Panc1 (cell line): Measurements from ENCODE around the gene SLCO2A1. TPM values are rescaled to one million over a fixed set of nuclear protein-coding genes. Genes with fewer than 3 reads are reported as not detected.

ENCODE experiments used
- ATAC-seq: fragments of 200-7000 bp; cut with Tn5 transposase; 2 replicates; pipeline ENCODE4 v1.9.1; 2020; ENCODE audit warnings: mild to moderate bottlenecking, moderate library complexity
- BruUV-seq: library from RNA; stranded (reverse); fragments of 400-500 nt; replicated peaks from 2 replicates; lab custom pipeline; 2021; lab: Mats Ljungman, UMichigan
- CTCF ChIA-PET: fragments of 300-600 bp; sonication (Branson Sonifier 250); formaldehyde crosslinking; loops from one replicate; lab custom pipeline; 2022; ENCODE audit warnings: antibody characterized with exemption; lab: Charles Lee
- POLR2A ChIA-PET: fragments of 300-600 bp; sonication (Branson Sonifier 250); formaldehyde crosslinking; loops from one replicate; lab custom pipeline; 2022; ENCODE audit warnings: antibody characterized with exemption; lab: Charles Lee
- DNase-seq: peaks from one replicate; pipeline ENCODE4 v3.0.0-alpha.2; 2010; ENCODE audit warnings: low read depth, low spot score
- H3K27ac ChIP-seq: 2 replicates; pipeline ENCODE4 v1.5.1; 2011; ENCODE audit warnings: mild to moderate bottlenecking, low read length, inconsistent platforms
- H3K27me3 ChIP-seq: fragments of 200-500 bp; sonication (Bioruptor generic); 2 replicates; pipeline ENCODE4 v1.6.0; 2014; ENCODE audit warnings: low read length, inconsistent platforms; ENCODE audit not compliant: control insufficient read depth, insufficient read depth
- H3K36me3 ChIP-seq: fragments of 200-500 bp; sonication (Bioruptor generic); 2 replicates; pipeline ENCODE4 v1.5.1; 2014; ENCODE audit warnings: inconsistent platforms, mild to moderate bottlenecking, low read length, moderate library complexity; ENCODE audit not compliant: control insufficient read depth, insufficient read depth
- H3K4me1 ChIP-seq: 2 replicates; pipeline ENCODE4 v1.5.1; 2011; ENCODE audit warnings: inconsistent platforms, mild to moderate bottlenecking, low read length, moderate library complexity; ENCODE audit not compliant: control insufficient read depth, insufficient read depth
- H3K4me3 ChIP-seq, 2 experiments: 2 replicates each; pipeline ENCODE4 v1.5.1; 2011 to 2012; ENCODE audit warnings: low read depth in 2 of 2, low read length in 2 of 2, mild to moderate bottlenecking in 2 of 2, inconsistent platforms in 1 of 2, moderate library complexity in 1 of 2
- H3K9me3 ChIP-seq: fragments of 200-500 bp; sonication (Bioruptor generic); 2 replicates; pipeline ENCODE4 v1.5.1; 2014; ENCODE audit warnings: low read depth, mild to moderate bottlenecking, inconsistent platforms, low read length, moderate library complexity; ENCODE audit not compliant: control insufficient read depth, insufficient read depth
- CTCF ChIP-seq: fragments of 450-650 bp; IDR thresholded peaks from 2 replicates; pipeline ENCODE4 v1.5.1; 2017; ENCODE audit warnings: mild to moderate bottlenecking
- POLR2AphosphoS5 ChIP-seq: IDR thresholded peaks from 2 replicates; pipeline ENCODE4 v1.6.1; 2012; ENCODE audit warnings: mild to moderate bottlenecking, low read depth, low read length, moderate library complexity
- REST ChIP-seq, 2 experiments: IDR thresholded peaks; 2 replicates each; pipeline ENCODE4 v1.6.1; 2011 to 2012; ENCODE audit warnings: low read depth in 2 of 2, control low read depth in 1 of 2, low read length in 1 of 2, mild to moderate bottlenecking in 1 of 2, moderate library complexity in 1 of 2; ENCODE audit not compliant: insufficient read depth in 1 of 2
- SIN3A ChIP-seq: IDR thresholded peaks from 2 replicates; pipeline ENCODE4 v1.6.1; 2012; ENCODE audit warnings: low read depth, mild to moderate bottlenecking, low read length, moderate library complexity, borderline replicate concordance; ENCODE audit not compliant: insufficient read depth
- TCF7L2 ChIP-seq: IDR thresholded peaks from 2 replicates; pipeline ENCODE4 v1.6.1; 2011; ENCODE audit warnings: mild to moderate bottlenecking, low read depth, low read length, inconsistent platforms
- in situ Hi-C: cut with HindIII; loops from 2 replicates; pipeline ENCODE4 v1.10.0; 2016; ENCODE audit warnings: low sequenced_read_pairs, low pct_unique_long_range_greater_than_20kb
- intact Hi-C: fragments of 100-400 bp; cut with micrococcal nuclease; formaldehyde crosslinking; loops from one replicate; pipeline ENCODE4 v1.10.0; 2022; ENCODE audit not compliant: unreplicated experiment
- total RNA-seq: library from RNA; stranded (reverse); gene quantifications from one replicate; pipeline ENCODE4 v1.2.1, GENCODE V29; 2021; ENCODE audit not compliant: unreplicated experiment

The SLCO2A1 gene
- total RNA-seq, 1 experiment from 2014 or later: 0.62 TPM

DNA sequence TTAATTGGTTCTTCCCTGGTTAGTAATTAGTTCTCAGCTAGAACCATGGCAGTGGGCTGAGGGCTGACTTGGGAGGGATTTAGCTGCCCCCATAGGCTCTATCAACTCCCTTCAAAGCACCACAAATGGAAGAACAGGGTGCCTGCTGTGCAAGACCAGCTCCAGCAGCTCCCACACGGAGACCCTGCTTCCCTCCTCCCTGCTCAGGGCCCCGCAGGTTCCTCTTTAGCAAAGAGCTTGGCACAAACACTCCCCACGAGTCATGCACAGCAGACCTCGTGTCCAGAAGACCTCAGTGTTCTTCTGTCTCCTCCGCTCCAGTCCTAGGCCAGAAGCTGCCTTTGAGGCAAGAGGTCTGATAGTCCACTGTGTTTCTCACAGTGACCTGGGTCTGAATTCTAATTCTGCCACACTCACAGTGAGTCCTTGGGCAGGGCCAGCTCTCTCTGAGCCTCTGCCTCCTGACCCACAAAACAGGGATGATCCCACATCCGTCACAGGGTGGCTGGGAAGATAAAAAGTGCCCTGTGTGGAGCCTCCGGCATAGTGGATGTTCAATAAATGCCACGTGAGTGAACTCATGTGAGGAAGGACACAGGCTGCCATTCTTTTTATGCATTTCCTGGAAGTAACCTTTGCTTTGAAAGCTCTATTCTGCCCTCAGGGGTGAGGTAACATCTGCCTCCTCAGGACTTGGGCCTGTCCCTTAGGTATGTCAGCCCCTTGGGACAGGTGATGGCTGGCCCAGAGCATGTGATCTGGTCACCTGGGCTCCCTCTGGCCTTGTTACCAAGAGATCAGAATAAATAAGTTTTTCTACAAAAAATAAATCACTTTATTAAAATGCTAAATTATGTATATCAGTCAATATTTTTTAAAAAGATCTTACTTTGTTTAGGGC is 141.7 kb downstream of the SLCO2A1 start:
- no peaks in the 10 kb centered on the region for H3K27me3 ChIP-seq
- no peak for DNase-seq

More for the DNA sequence above, 141.7 kb downstream of the SLCO2A1 start:
- ChIA-PET POLR2A (no interaction called here), CTCF (no interaction called here)
- Histone ChIP-seq H3K27ac (no peak overlapping the region), H3K4me1 (no peaks in the 10 kb centered on the region), H3K36me3 (no peaks in the 10 kb centered on the region), H3K9me3 (no peaks in the 10 kb centered on the region), H3K4me3 (no peak overlapping the region)
- peak; percentile 39 for ATAC-seq
- in situ Hi-C loops (no loop called here), intact Hi-C loops (no loop called here)
- no TSS peak for BruUV-seq
- TF ChIP-seq TCF7L2 (no peak), CTCF (no peak), POLR2AphosphoS5 (no peak), SIN3A (no peak), REST (IDR thresholded peaks at IDR 0.05; ENCODE audit: insufficient read depth in 1 of 2, low read depth in 2 of 2, low read length in 1 of 2) (no peak)
